HG02943 (cell line): ENCODE measurements around the gene ATP6V1G2.

Source experiments
- ATAC-seq: cut with Tn5 transposase; IDR thresholded peaks from one replicate; pipeline ENCODE4 v1.9.1; 2021; ENCODE audit warnings: mild to moderate bottlenecking, low read depth, moderate library complexity; ENCODE audit not compliant: unreplicated experiment

ATP6V1G2 gene

GRCh38 chr6:31575952-31576685 lies 29.7 kb upstream of the ATP6V1G2 start:
- ATAC-seq = no peak

- no peak for ATAC-seq
Measured at GRCh38 chr6:31575335-31575901, 29.0 kb upstream of the ATP6V1G2 start, which contains the start of gene TNF. Gene TNF (plus strand): TSS chr6:31575565. CDS start chr6:31575742, 177 bp downstream.

GRCh38 chr6:31574106-31575061 lies 28.0 kb upstream of the ATP6V1G2 start:
- ATAC-seq = no peak

DNA sequence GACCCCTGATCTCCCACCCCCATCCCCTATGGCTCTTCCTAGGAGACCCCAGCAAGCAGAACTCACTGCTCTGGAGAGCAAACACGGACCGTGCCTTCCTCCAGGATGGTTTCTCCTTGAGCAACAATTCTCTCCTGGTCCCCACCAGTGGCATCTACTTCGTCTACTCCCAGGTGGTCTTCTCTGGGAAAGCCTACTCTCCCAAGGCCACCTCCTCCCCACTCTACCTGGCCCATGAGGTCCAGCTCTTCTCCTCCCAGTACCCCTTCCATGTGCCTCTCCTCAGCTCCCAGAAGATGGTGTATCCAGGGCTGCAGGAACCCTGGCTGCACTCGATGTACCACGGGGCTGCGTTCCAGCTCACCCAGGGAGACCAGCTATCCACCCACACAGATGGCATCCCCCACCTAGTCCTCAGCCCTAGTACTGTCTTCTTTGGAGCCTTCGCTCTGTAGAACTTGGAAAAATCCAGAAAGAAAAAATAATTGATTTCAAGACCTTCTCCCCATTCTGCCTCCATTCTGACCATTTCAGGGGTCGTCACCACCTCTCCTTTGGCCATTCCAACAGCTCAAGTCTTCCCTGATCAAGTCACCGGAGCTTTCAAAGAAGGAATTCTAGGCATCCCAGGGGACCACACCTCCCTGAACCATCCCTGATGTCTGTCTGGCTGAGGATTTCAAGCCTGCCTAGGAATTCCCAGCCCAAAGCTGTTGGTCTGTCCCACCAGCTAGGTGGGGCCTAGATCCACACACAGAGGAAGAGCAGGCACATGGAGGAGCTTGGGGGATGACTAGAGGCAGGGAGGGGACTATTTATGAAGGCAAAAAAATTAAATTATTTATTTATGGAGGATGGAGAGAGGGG lies 27.1 kb upstream of the ATP6V1G2 start:
- ATAC-seq = no peak

GRCh38 chr6:31572041-31572911 lies 25.9 kb upstream of the ATP6V1G2 start, which contains the start of gene LTA:
Gene LTA (plus strand): TSS chr6:31572289. CDS start chr6:31572743, 454 bp downstream.
- ATAC-seq = peak; percentile 35

DNA sequence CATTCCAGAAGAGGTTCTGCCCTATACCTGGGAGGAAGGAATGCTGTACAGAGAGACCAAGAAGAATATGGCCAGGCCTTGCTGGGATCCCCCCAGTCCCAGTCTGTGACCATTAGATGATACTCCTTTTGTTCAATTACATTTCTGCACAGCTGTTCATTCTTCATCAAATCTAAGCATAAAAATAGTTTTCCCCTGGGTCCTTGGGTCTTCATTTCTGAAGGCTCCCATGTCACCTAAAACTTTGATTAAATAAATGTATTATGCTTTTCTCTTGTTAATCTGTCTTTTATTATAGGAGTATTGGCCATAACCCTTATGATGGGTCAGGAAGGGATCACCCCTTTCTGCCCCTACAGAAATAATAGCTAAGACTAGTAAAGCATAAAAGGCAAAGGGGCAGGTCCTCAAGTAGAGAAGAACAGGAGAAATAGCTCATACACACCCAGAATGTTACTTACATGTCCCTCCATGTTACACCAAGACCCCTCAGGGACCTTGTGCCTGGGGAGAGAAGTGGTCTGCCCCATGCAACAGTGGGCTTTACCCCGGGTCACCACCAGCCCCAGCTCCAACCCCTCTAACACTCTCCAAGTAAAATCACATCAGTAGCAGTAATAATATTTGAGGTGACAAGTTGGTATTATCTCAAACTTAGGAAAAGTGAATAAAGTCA lies 23.6 kb upstream of the ATP6V1G2 start:
- no peak for ATAC-seq

GRCh38 chr6:31568537-31568961 lies 22.1 kb upstream of the ATP6V1G2 start:
- ATAC-seq = peak; percentile 56

- no peak for ATAC-seq
Measured at GRCh38 chr6:31567531-31568370, 21.3 kb upstream of the ATP6V1G2 start.

- no peak for ATAC-seq
Measured at GRCh38 chr6:31560697-31561058, 14.3 kb upstream of the ATP6V1G2 start.

DNA sequence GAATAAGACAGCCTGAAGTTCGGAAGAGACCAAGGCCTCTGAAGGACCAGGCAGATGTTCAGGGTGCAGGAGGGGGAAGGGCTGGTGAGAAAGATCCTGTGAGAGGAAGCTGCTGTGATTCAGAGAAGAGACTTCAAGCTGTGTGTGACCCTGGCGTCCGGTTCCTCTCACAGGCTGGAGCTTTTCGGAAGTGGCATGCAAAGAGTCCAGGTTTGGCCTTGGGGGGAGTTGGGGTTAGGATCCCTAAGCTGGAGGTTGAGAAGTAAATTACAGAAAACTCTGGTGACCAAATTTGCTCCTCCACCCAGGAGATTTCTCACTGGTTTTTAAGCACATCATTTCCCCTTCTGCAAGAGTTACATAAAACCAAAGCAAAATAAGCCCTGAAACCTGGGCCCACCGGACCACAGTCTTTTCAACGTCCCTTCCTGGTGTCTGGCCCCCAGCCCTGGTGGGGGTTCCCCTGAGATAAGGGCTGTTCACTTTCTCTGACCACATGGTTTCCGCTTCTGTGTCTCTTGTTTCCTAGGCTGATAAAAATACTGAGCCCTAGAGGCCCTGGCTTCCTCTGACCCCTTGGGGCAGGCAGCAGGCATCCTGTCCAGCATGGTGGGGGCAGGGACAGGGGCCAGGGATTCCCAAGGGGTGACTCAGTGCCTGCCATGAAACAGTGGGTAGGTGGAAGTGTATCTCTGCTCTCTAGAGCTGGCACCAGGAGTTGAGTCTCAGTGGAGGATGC lies 13.7 kb upstream of the ATP6V1G2 start:
- ATAC-seq = peak; percentile 60

- ATAC-seq = no peak
Measured at GRCh38 chr6:31559606-31559957, 13.2 kb upstream of the ATP6V1G2 start.

DNA sequence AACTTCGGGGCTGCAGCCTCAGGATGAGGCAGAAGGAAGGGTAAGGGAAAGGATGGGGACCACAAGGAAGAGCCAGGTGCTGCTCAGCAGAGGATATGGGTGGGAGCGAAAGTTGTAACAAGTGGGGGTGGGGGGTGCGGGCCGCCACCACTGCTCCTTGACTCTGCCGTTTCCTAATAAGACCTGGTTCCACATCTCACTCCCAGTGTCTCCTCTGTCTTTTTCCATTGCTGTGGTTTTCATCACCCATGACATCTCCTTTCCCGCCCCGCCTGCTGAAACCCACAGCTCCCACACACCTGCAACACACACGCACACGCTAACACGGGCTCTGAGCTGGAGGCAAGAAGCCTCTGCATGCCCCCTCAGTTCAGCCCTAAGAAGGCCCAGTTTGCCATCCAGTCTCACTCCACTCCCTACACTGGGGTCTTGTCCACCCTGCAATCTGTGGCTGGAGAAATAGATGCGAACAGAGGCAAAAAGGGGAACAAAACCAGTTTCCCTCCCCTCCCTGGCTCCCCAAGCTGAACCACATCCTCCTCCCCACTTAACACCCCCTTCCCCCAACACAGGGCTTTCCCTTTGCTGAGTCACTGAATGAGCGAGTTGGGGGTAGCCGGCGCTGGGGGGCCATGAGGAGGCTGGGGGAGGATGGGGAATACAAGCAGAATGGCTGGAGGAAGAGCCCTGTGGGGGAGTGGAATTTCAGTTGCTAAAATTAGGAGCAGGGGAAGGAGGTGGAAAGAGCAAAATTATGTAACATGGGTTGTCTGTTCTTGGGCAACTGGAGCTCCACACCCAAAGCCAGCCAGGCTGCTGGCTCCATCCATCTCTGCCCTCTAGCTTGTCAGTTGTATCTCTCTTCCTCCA lies 12.5 kb upstream of the ATP6V1G2 start:
- no peak for ATAC-seq

GRCh38 chr6:31558318-31558625 lies 11.9 kb upstream of the ATP6V1G2 start:
- ATAC-seq = no peak

DNA sequence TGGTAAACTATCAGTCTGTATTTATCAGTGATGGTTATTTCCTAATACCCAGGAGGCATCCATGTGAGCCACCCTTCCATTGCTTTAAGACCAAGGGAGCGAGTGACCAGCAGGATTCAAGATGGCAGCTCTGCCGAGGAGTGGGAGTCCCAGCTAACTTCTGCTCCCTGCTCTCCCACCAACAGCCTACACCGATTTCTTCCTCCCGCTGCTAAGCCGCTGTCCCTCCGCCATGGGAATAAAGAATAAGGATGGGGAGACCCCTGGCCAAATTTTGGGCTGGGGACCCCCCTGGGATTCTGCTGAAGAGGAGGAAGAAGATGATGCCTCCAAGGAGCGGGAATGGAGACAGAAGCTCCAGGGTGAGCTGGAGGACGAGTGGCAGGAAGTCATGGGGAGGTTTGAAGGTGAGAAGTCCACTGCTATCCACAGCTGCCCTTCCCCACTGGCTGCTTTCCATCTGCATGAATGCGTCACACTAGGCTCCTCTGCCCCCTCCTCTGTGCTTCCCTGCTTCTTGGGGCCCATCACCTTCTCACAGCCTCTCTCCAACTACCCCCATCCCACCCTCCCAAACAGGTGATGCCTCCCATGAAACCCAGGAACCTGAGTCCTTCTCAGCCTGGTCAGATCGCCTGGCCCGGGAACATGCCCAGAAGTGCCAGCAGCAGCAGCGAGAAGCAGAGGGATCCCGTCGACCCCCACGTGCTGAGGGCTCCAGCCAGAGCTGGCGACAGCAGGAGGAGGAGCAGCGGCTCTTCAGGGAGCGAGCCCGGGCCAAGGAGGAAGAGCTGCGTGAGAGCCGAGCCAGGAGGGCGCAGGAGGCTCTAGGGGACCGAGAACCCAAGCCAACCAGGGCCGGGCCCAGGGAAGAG lies 11.3 kb upstream of the ATP6V1G2 start:
- ATAC-seq = no peak

DNA sequence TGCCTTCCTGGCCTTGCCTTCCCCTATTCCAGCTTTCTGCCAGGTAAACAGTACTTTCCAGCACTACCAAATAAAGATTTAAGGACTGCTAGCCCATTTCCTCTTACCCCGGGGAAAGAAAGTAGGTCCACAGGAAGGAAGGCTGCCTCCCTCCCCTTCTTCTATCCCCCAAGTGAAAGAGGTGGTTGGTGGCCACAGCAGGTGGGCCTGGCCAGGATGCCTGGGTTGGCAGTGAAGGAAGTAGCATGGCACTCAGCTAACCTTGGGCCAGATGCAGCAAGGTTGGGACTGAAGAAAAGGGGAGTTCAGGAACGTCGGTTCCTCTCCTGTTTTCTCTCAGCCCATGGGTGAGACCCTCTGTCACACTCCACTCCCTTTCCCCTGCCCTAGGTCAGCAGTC lies 9.9 kb upstream of the ATP6V1G2 start:
- no peak for ATAC-seq
